Glomerular endothelial cell (primary cell): ENCODE results near the gene SLC35G6. TPM values are rescaled to one million over a fixed set of nuclear protein-coding genes. Genes with fewer than 3 reads are reported as not detected.

Source experiments
- DNase-seq: peaks from one replicate; pipeline ENCODE4 v3.0.0-alpha.2; 2011; ENCODE audit warnings: low read depth, low spot score; ENCODE audit errors: extremely low read depth
- total RNA-seq: library from RNA; depleted of rRNA; stranded (reverse); fragments of >200 nt; gene quantifications from 2 replicates; pipeline ENCODE4 v1.2.3, GENCODE V29; 2015

SLC35G6 gene
- total RNA-seq, 1 donor from 2014 or later: not detected

GRCh38 chr17:7499161-7499560 lies 17.9 kb downstream of the SLC35G6 start:
- no peak for DNase-seq

- DNase-seq: no peak
Observed at GRCh38 chr17:7501729-7502128, 20.5 kb downstream of the SLC35G6 start.

GRCh38 chr17:7502171-7502847 lies 21.1 kb downstream of the SLC35G6 start:
- DNase-seq: no peak

GRCh38 chr17:7502987-7503386 lies 21.7 kb downstream of the SLC35G6 start:
- no peak for DNase-seq

GRCh38 chr17:7503521-7503920 lies 22.3 kb downstream of the SLC35G6 start:
- DNase-seq: no peak

- DNase-seq: no peak
Observed at GRCh38 chr17:7508145-7508544, 26.9 kb downstream of the SLC35G6 start.

- no peak for DNase-seq
Observed at GRCh38 chr17:7508846-7509245, 27.6 kb downstream of the SLC35G6 start.

GRCh38 chr17:7509937-7510336 lies 28.7 kb downstream of the SLC35G6 start:
- no peak for DNase-seq

- DNase-seq: no peak
Observed at GRCh38 chr17:7511108-7511507, 29.9 kb downstream of the SLC35G6 start.

GRCh38 chr17:7512105-7512504 lies 30.9 kb downstream of the SLC35G6 start:
- DNase-seq: no peak

GRCh38 chr17:7512824-7513540 lies 31.7 kb downstream of the SLC35G6 start:
- DNase-seq: no peak

GRCh38 chr17:7513850-7514419 lies 32.7 kb downstream of the SLC35G6 start:
- DNase-seq: no peak

- no peak for DNase-seq
Observed at GRCh38 chr17:7515911-7516610, 34.8 kb downstream of the SLC35G6 start.

- no peak for DNase-seq
Observed at GRCh38 chr17:7523033-7523432, 41.8 kb downstream of the SLC35G6 start.

- DNase-seq: no peak
Observed at GRCh38 chr17:7528842-7529241, 47.6 kb downstream of the SLC35G6 start.

GRCh38 chr17:7530023-7530900 lies 49.0 kb downstream of the SLC35G6 start:
- no peak for DNase-seq
